ENCODE data around the gene TUG1.

Gene TUG1

GRCh38 chr22:30947816-30948454, 21.1 kb upstream of the TUG1 start:
- no peak for DNase-seq (ENCODE audit: low spot score)

GRCh38 chr22:30948930-30949342, 20.1 kb upstream of the TUG1 start:
- DNase-seq (ENCODE audit: low spot score) = no peak

- DNase-seq (ENCODE audit: low spot score) = no peak
These were observed 19.0 kb upstream of the TUG1 start for GRCh38 chr22:30949934-30950660.

GRCh38 chr22:30953206-30953605, 15.9 kb upstream of the TUG1 start:
- no peak for DNase-seq (ENCODE audit: low spot score)

GRCh38 chr22:30955153-30955552, 13.9 kb upstream of the TUG1 start:
- no peak for DNase-seq (ENCODE audit: low spot score)

- DNase-seq (ENCODE audit: low spot score) = no peak
These were observed 4.2 kb upstream of the TUG1 start for GRCh38 chr22:30964858-30965257.

GRCh38 chr22:30968015-30968923, 796 bp upstream of the TUG1 start, which contains the start of gene MORC2:
TSS of gene MORC2 (minus strand) at chr22:30968774. CDS start at chr22:30967889, 885 bp downstream.
- DNase-seq (ENCODE audit: low spot score) = no peak

- no peak for DNase-seq (ENCODE audit: low spot score)
These were observed 679 bp downstream of the TUG1 start for GRCh38 chr22:30969532-30970355.

- DNase-seq (ENCODE audit: low spot score) = no peak
These were observed 1.3 kb downstream of the TUG1 start for GRCh38 chr22:30970356-30970746.

- no peak for DNase-seq (ENCODE audit: low spot score)
These were observed 9.4 kb downstream of the TUG1 start for GRCh38 chr22:30978304-30978962.

GRCh38 chr22:30979932-30980331, 10.9 kb downstream of the TUG1 start:
- DNase-seq (ENCODE audit: low spot score) = no peak

GRCh38 chr22:30982512-30982911, 13.4 kb downstream of the TUG1 start:
- no peak for DNase-seq (ENCODE audit: low spot score)

- no peak for DNase-seq (ENCODE audit: low spot score)
These were observed 15.3 kb downstream of the TUG1 start for GRCh38 chr22:30984317-30984716.

GRCh38 chr22:30985561-30986208, 16.6 kb downstream of the TUG1 start:
- DNase-seq (ENCODE audit: low spot score) = no peak

GRCh38 chr22:30989474-30989873, 20.4 kb downstream of the TUG1 start:
- DNase-seq (ENCODE audit: low spot score) = no peak

GRCh38 chr22:30990690-30991089, 21.6 kb downstream of the TUG1 start:
- no peak for DNase-seq (ENCODE audit: low spot score)

- no peak for DNase-seq (ENCODE audit: low spot score)
These were observed 23.5 kb downstream of the TUG1 start for GRCh38 chr22:30992565-30992964.

GRCh38 chr22:30994960-30995359, 25.9 kb downstream of the TUG1 start:
- DNase-seq (ENCODE audit: low spot score) = no peak

GRCh38 chr22:30996462-30996861, 27.4 kb downstream of the TUG1 start:
- DNase-seq (ENCODE audit: low spot score) = no peak

GRCh38 chr22:30998329-30998728, 29.3 kb downstream of the TUG1 start:
- no peak for DNase-seq (ENCODE audit: low spot score)
